GM21381 (cell line): ENCODE data around the gene PPARG.
"Not testable (repeated sequence)": the region's sequence is repeated elsewhere in the genome, so short reads cannot be mapped to it uniquely, and the experiment has no call there.

ENCODE experiments used
- ATAC-seq: cut with Tn5 transposase; IDR thresholded peaks from one replicate; pipeline ENCODE4 v1.9.1; 2021; ENCODE audit warnings: mild to moderate bottlenecking, moderate library complexity; ENCODE audit not compliant: unreplicated experiment

The PPARG gene

GRCh38 chr3:12472796-12473195 lies 183.9 kb downstream of the PPARG start:
- no peak for ATAC-seq

- no peak for ATAC-seq
Observed at GRCh38 chr3:12473511-12473910, 184.6 kb downstream of the PPARG start.

GRCh38 chr3:12476238-12476897 lies 187.5 kb downstream of the PPARG start:
- ATAC-seq: no peak

GRCh38 chr3:12477256-12477655 lies 188.4 kb downstream of the PPARG start:
- no peak for ATAC-seq

- no peak for ATAC-seq
Observed at GRCh38 chr3:12478326-12478725, 189.5 kb downstream of the PPARG start.

- not testable (repeated sequence) for ATAC-seq
Observed at GRCh38 chr3:12479198-12479597, 190.3 kb downstream of the PPARG start.

- no peak for ATAC-seq
Observed at GRCh38 chr3:12479919-12480427, 191.1 kb downstream of the PPARG start.

GRCh38 chr3:12483410-12483809 lies 194.5 kb downstream of the PPARG start:
- no peak for ATAC-seq

GRCh38 chr3:12483872-12484197 lies 195.0 kb downstream of the PPARG start:
- no peak for ATAC-seq
